Neural progenitor cell (in vitro differentiated cells): ENCODE data around the gene TCF19. TPM values are rescaled to one million over a fixed set of nuclear protein-coding genes. Genes with fewer than 3 reads are reported as not detected.

ENCODE experiments used
- DNase-seq: peaks from one replicate; pipeline ENCODE4 v3.0.0-alpha.2; 2016; ENCODE audit warnings: low spot score
- H2AFZ ChIP-seq: fragments of 200-600 bp; sonication (generic); replicated peaks from 2 replicates; pipeline ENCODE4 v1.6.1; 2016; ENCODE audit warnings: antibody characterized with exemption
- H3F3A ChIP-seq: fragments of 200-600 bp; sonication (generic); 2 replicates; pipeline ENCODE4 v1.6.1; 2016; ENCODE audit warnings: antibody characterized with exemption, low read depth
- H3K27ac ChIP-seq: fragments of 200-600 bp; sonication (generic); 2 replicates; pipeline ENCODE4 v1.5.1; 2016; ENCODE audit warnings: mild to moderate bottlenecking
- H3K27me3 ChIP-seq: fragments of 200-600 bp; sonication (generic); 2 replicates; pipeline ENCODE4 v1.6.1; 2016; ENCODE audit warnings: mild to moderate bottlenecking, moderate library complexity
- H3K36me3 ChIP-seq: fragments of 200-600 bp; sonication (generic); 2 replicates; pipeline ENCODE4 v1.5.1; 2016
- H3K4me1 ChIP-seq: fragments of 200-600 bp; sonication (generic); 2 replicates; pipeline ENCODE4 v1.6.1; 2016; ENCODE audit warnings: mixed run types
- H3K4me2 ChIP-seq: fragments of 200-600 bp; sonication (generic); 2 replicates; pipeline ENCODE4 v1.6.1; 2016
- H3K4me3 ChIP-seq: fragments of 200-600 bp; sonication (generic); 2 replicates; pipeline ENCODE4 v1.5.1; 2016
- H3K79me2 ChIP-seq: fragments of 200-600 bp; sonication (generic); 2 replicates; pipeline ENCODE4 v1.6.1; 2016; ENCODE audit warnings: low read depth
- H3K9ac ChIP-seq: fragments of 200-600 bp; sonication (generic); 2 replicates; pipeline ENCODE4 v1.6.1; 2016
- H3K9me3 ChIP-seq: fragments of 200-600 bp; sonication (generic); 2 replicates; pipeline ENCODE4 v1.5.1; 2016; ENCODE audit warnings: low read depth
- H4K20me1 ChIP-seq: fragments of 200-600 bp; sonication (generic); 2 replicates; pipeline ENCODE4 v1.6.1; 2016; ENCODE audit warnings: low read depth
- H3K27ac Mint-ChIP-seq: 3 replicates; pipeline ENCODE4 v1.8.0; 2021; ENCODE audit warnings: mixed read lengths
- H3K27me3 Mint-ChIP-seq: 2 replicates; pipeline ENCODE4 v1.8.0; 2022; ENCODE audit warnings: low read depth, mild to moderate bottlenecking, inconsistent platforms, moderate library complexity, mixed read lengths; ENCODE audit not compliant: insufficient read depth
- H3K36me3 Mint-ChIP-seq: 3 replicates; pipeline ENCODE4 v1.8.0; 2021; ENCODE audit warnings: mixed read lengths
- H3K4me1 Mint-ChIP-seq: 3 replicates; pipeline ENCODE4 v1.8.0; 2021; ENCODE audit warnings: mixed read lengths
- H3K4me3 Mint-ChIP-seq: 3 replicates; pipeline ENCODE4 v1.8.0; 2021; ENCODE audit warnings: mild to moderate bottlenecking, moderate library complexity, mixed read lengths
- H3K9me3 Mint-ChIP-seq: 3 replicates; pipeline ENCODE4 v1.8.0; 2020; ENCODE audit warnings: mixed read lengths
- EZH2 ChIP-seq: fragments of 200-600 bp; sonication (generic); IDR thresholded peaks from 2 replicates; pipeline ENCODE4 v1.6.1; 2017; ENCODE audit warnings: antibody characterized with exemption, mild to moderate bottlenecking, moderate library complexity
- EZH2phosphoT487 ChIP-seq: fragments of 200-600 bp; sonication (generic); IDR thresholded peaks from 2 replicates; pipeline ENCODE4 v1.6.1; 2017; ENCODE audit warnings: antibody characterized with exemption
- total RNA-seq: library from RNA; depleted of rRNA; stranded (reverse); fragments of >200 nt; gene quantifications from 2 replicates; pipeline ENCODE4 v1.2.3, GENCODE V29; 2015; ENCODE audit warnings: low replicate concordance
- TF ChIP-seq, protein P1 (sequence below): fragments of 200-600 bp; sonication (generic); IDR thresholded peaks from 2 replicates; pipeline ENCODE4 v1.5.1; 2017; ENCODE audit warnings: antibody characterized with exemption, mild to moderate bottlenecking

The TCF19 gene
- total RNA-seq, 1 donor from 2014 or later: 6.2 TPM

DNA sequence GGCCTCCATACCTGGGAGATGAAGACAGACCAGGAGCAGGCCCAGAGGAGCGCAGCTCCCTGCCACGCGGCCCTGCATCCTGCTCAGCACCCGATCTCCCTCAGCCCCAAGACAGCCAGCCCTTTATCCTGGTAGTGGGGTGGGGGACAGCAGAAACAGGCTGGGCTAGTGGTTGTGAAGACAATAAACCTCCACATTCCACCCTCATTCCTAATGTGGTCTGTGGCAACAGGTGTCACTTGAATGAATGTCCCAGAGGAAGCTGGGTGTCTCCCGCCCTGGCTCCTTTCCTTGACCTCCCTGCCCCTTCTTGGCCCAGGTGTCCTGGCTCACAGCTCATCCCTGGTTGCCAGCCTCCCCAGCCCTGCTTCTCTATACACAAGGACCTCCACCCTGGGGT is 45.9 kb upstream of the TCF19 start, which contains the start of gene C6orf15:
Gene C6orf15, minus strand, starts transcription at position 98 of the 400 bp plus-strand sequence. Its CDS starts 20 bp downstream, at position 78.
- no peak for TF ChIP-seq EZH2
- TF ChIP-seq, protein P1, sequence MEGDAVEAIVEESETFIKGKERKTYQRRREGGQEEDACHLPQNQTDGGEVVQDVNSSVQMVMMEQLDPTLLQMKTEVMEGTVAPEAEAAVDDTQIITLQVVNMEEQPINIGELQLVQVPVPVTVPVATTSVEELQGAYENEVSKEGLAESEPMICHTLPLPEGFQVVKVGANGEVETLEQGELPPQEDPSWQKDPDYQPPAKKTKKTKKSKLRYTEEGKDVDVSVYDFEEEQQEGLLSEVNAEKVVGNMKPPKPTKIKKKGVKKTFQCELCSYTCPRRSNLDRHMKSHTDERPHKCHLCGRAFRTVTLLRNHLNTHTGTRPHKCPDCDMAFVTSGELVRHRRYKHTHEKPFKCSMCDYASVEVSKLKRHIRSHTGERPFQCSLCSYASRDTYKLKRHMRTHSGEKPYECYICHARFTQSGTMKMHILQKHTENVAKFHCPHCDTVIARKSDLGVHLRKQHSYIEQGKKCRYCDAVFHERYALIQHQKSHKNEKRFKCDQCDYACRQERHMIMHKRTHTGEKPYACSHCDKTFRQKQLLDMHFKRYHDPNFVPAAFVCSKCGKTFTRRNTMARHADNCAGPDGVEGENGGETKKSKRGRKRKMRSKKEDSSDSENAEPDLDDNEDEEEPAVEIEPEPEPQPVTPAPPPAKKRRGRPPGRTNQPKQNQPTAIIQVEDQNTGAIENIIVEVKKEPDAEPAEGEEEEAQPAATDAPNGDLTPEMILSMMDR: no peak
- no peak for TF ChIP-seq EZH2phosphoT487
- H3K79me2 ChIP-seq: no peaks in the 10 kb centered on the region
- H3K9ac ChIP-seq: no peak within 1 kb of the TSS
- Mint-ChIP-seq H3K27ac (peak within 1 kb of the TSS; percentile 18), H3K36me3 (no peaks in the 10 kb centered on the region), H3K4me1 (peaks cover 22% of the 10 kb centered on the region), H3K9me3 (peaks cover 2% of the 10 kb centered on the region), H3K27me3 (peaks cover 15% of the 10 kb centered on the region), H3K4me3 (no peak within 1 kb of the TSS)
- no peak within 1 kb of the TSS for H3K27ac ChIP-seq
- peaks cover 8% of the 10 kb centered on the region for H3K27me3 ChIP-seq
- H3K4me1 ChIP-seq: peaks cover 17% of the 10 kb centered on the region
- no peaks in the 10 kb centered on the region for H3K9me3 ChIP-seq
- H3F3A ChIP-seq: no peaks in the 10 kb centered on the region
- no peak within 1 kb of the TSS for H2AFZ ChIP-seq
- no peak for DNase-seq
- H4K20me1 ChIP-seq: no peaks in the 10 kb centered on the region
- H3K4me2 ChIP-seq: no peak within 1 kb of the TSS
- no peaks in the 10 kb centered on the region for H3K36me3 ChIP-seq
- H3K4me3 ChIP-seq: no peak within 1 kb of the TSS

DNA sequence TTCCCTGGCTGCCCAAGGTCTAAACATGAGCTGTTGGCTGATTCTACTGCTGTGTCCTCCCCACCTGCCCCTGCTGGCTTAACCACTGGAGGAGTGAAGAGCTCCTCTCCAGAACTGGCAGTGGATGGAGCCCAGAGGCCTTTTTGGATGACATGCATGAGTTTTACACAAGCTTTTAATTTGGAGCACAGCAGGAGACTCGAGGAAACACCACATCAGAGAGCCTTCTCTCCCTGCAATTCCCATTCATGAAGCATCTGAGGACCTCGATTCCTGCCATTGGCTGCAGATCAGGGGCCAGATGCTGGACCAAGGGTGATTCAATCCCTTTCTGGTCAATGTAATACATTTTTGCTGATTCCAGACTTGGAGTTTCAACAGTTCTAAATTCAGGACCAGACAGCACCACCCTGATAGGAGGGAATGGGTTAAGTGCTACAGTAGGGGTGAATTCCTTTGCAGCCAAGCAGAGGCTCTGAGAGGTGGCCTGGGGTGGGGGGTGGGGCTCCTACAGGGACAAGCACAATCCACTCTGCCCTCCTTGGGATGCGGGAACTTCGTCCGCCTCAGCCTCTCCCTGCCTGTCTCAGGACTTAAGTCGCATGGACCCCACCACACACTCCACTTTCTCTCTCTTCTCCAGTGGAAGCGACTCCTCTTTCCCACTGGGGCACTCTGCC is 44.4 kb upstream of the TCF19 start:
- DNase-seq: no peak
- no peak overlapping the region for H3K27ac ChIP-seq
- H3F3A ChIP-seq: no peaks in the 10 kb centered on the region
- H3K9me3 Mint-ChIP-seq: peaks cover 2% of the 10 kb centered on the region
- H3K4me3 Mint-ChIP-seq: no peak overlapping the region
- peaks cover 15% of the 10 kb centered on the region for H3K27me3 Mint-ChIP-seq
- TF ChIP-seq, protein P1: no peak
- TF ChIP-seq EZH2phosphoT487: no peak
- no peak for TF ChIP-seq EZH2
- no peaks in the 10 kb centered on the region for H3K36me3 ChIP-seq
- peaks cover 8% of the 10 kb centered on the region for H3K27me3 ChIP-seq
- no peaks in the 10 kb centered on the region for H3K79me2 ChIP-seq
- peak overlapping the region; percentile 28 for H3K27ac Mint-ChIP-seq
- no peaks in the 10 kb centered on the region for H3K36me3 Mint-ChIP-seq
- no peak overlapping the region for H3K9ac ChIP-seq
- no peaks in the 10 kb centered on the region for H3K9me3 ChIP-seq
- H4K20me1 ChIP-seq: no peaks in the 10 kb centered on the region
- H3K4me2 ChIP-seq: peak overlapping the region; percentile 10
- H2AFZ ChIP-seq: no peak overlapping the region
- peaks cover 17% of the 10 kb centered on the region for H3K4me1 ChIP-seq
- H3K4me3 ChIP-seq: no peak overlapping the region
- peaks cover 22% of the 10 kb centered on the region for H3K4me1 Mint-ChIP-seq

DNA sequence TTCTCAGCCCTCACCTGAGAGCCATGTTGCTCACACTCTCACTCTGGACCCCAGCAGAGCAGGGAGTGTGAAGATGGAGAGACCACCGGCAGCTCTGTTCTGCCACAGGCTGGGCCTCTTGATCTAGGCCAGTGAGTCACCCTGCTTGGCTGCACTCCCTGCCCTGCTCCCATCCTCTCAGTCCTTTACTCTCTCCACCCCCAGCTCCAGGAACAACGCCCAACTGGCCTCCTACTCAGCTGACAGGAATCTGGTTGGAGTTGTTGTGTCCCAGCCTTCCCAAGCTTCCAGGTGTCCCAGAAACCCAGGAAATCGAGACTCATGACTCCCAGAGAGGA is 43.9 kb upstream of the TCF19 start, which contains the start of gene PSORS1C1:
Gene PSORS1C1, plus strand, starts transcription at position 260 of the 338 bp plus-strand sequence. CDS start 14,833 bp downstream, outside the sequence.
- H2AFZ ChIP-seq: peak within 1 kb of the TSS; percentile 47
- no peaks in the 10 kb centered on the region for H4K20me1 ChIP-seq
- no peak within 1 kb of the TSS for H3K27ac ChIP-seq
- peaks cover 2% of the 10 kb centered on the region for H3K9me3 Mint-ChIP-seq
- H3K27ac Mint-ChIP-seq: peak within 1 kb of the TSS; percentile 28
- H3K9ac ChIP-seq: no peak within 1 kb of the TSS
- DNase-seq: no peak
- peaks cover 17% of the 10 kb centered on the region for H3K4me1 ChIP-seq
- no peak within 1 kb of the TSS for H3K4me3 Mint-ChIP-seq
- no peaks in the 10 kb centered on the region for H3K79me2 ChIP-seq
- peaks cover 15% of the 10 kb centered on the region for H3K27me3 Mint-ChIP-seq
- H3K36me3 Mint-ChIP-seq: no peaks in the 10 kb centered on the region
- H3K4me2 ChIP-seq: peak within 1 kb of the TSS; percentile 10
- H3K4me1 Mint-ChIP-seq: peaks cover 22% of the 10 kb centered on the region
- TF ChIP-seq, protein P1: no peak
- TF ChIP-seq EZH2phosphoT487 (no peak), EZH2 (no peak)
- H3F3A ChIP-seq: no peaks in the 10 kb centered on the region
- peaks cover 8% of the 10 kb centered on the region for H3K27me3 ChIP-seq
- H3K36me3 ChIP-seq: no peaks in the 10 kb centered on the region
- H3K9me3 ChIP-seq: no peaks in the 10 kb centered on the region
- H3K4me3 ChIP-seq: no peak within 1 kb of the TSS
